GM21526 (cell line): ENCODE data around the gene ELAVL2.

ENCODE experiments used
- ATAC-seq: cut with Tn5 transposase; IDR thresholded peaks from one replicate; pipeline ENCODE4 v1.9.1; 2021; ENCODE audit warnings: moderate library complexity; ENCODE audit not compliant: unreplicated experiment, low FRiP score

Gene ELAVL2

DNA sequence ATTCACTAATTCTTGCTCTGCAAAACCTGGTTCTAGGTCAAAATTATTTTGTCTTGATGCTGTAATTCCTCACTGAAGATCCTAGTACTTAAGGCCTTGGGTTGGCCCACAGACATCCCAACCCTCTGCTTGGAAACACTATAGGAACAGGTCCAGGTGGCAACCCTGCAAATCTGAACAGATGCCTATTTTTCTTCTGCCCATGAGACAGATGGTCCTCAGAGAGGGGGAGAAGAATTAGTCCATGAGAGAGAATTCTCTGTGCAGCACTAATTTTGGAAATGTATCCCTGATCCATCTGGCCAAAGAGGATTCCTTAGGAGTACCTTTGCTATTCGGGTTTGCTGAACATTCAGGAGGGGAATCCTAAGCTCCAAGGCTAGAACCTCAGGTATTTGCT is 156.3 kb downstream of the ELAVL2 start:
- no peak for ATAC-seq

DNA sequence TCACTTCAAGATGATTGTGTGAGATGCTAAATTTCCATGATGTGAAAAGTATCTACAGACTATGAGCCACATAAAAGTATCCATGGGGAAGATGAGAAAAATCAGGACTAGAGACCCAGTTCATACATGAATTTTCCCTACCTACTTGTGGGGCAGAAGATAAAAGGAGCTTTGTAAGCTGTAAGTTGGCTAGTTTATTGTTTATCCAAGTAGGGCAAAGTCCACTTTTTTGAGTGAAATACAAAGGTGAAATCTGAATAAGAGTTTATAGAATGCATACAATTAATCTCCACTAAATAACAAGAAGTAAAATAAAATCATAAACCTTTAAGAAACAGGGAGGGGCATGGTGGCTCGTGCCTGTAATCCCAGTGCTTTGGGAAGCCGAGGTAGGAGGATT is 160.4 kb downstream of the ELAVL2 start:
- ATAC-seq, result no peak

DNA sequence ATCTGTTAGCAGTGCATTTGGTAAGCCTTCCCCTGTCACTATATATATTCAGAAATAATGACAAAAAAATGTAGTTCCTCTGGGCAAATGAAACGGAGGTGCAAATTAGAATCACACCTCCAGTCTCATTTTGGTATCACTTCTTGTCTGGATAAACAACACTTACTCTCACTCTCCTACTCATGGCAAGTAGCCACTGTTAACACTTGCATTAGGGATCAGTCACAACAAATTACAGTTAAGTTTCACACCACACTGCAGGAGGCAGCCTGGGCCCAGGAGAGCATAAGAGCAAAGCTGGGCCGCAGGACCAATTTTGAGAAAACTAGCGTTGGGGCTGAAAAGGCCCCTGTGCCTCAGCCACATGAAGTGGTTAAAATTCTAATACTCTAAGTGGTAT is 161.0 kb downstream of the ELAVL2 start:
- no peak for ATAC-seq

DNA sequence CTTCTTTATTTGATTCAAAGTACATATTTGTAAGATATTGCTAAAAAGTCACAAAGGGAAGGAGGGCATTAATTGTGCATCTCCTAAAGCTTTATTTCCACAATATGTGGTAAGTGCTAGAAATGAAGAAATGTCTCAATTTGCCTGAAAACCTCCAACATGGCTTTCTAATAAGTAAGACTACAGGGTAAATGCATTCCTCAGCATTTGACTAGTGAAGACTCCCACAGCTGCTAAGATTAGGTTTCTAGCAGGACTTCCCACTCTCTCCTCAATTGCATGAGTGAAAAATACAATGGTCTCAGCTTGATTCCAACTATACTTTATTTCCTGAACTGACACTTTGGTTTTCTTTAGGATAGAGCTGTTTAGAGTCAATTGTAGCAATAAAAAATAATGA is 162.1 kb downstream of the ELAVL2 start:
- ATAC-seq, result no peak

DNA sequence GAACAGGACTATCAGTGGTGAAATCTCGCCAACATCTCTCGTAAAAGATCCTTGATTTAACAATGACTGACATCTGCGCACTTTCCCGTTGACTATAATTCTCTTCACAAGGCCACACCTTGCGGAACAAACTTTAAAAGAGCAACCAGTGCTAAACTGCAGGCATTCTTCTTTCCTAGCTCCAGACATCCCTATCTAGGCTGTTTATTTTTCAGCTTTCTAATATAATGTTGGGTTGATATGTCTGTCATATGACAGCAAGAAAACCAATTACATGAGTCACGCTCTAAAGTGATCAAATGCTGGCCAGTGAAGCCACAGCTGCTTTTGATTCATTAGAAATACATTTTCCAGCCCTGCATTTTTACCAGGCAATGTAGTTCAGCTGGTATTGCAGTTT is 162.5 kb downstream of the ELAVL2 start:
- ATAC-seq, result no peak

DNA sequence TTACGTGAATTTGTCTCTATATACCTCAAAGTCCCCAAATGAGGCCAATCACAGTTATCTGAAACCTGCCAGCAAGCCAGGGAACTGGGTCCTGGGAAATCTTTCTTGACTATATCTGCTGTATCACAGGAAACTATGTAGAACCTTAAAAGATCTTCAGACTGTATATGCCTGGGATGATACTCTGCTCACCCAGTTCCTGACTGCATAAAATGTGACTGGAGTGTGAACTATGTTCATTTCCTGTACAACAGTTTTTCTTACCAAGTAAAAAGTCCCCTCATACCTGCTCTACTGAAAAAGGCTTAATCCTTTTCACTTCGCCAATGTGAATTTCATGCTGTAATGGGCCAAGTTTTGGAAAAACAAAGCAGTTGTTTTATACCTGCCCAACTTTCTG is 162.9 kb downstream of the ELAVL2 start:
- no peak for ATAC-seq

DNA sequence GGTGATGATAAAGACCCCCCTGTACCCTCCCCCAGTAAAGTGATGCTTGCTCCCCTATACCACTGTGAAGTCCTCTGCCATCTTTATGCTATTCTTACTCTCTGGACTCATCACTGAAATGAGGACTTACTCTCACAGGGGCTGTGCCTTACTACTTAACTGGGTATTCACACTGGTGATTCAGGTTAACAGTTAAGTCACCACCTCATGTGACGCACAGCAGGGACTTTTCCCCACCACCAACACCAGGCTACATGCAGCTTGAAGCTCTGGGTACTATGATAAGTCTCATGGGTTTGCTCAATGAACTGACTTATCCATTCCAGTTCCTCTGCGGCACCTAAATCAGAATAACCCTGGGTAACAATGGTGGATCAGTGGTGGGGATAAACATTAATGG is 163.7 kb downstream of the ELAVL2 start:
- ATAC-seq, result no peak

DNA sequence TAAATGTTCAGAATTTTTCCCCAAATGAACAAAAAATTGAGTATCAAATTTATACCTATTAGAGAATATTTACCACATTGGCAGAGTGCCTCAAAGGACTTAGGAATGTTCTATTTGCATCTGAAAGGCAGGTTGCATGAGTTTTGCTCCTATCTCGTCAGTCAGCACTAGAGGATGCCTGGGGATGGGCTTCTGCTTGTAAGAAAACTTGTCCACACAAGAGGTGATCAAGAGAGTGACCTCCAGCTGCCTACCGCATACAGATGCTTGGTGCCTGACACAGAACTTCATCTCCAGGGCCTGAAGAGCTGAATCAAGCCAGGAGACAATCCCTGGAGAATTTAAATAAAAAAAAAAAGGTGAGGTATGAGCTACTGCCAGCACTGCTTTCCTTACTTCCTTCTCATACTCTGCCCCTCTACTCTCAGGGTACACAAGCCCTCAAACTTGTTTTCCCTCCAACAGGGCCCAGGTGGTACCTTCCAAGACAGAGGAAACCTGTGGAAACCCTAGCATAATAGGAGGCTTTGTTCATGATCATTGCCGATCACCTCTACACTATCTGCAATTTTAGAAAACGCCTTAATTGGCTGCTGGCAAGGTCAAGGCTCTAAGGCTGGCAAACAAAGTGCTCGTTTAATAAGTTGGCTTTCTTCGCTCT is 166.6 kb downstream of the ELAVL2 start:
- ATAC-seq, result no peak

DNA sequence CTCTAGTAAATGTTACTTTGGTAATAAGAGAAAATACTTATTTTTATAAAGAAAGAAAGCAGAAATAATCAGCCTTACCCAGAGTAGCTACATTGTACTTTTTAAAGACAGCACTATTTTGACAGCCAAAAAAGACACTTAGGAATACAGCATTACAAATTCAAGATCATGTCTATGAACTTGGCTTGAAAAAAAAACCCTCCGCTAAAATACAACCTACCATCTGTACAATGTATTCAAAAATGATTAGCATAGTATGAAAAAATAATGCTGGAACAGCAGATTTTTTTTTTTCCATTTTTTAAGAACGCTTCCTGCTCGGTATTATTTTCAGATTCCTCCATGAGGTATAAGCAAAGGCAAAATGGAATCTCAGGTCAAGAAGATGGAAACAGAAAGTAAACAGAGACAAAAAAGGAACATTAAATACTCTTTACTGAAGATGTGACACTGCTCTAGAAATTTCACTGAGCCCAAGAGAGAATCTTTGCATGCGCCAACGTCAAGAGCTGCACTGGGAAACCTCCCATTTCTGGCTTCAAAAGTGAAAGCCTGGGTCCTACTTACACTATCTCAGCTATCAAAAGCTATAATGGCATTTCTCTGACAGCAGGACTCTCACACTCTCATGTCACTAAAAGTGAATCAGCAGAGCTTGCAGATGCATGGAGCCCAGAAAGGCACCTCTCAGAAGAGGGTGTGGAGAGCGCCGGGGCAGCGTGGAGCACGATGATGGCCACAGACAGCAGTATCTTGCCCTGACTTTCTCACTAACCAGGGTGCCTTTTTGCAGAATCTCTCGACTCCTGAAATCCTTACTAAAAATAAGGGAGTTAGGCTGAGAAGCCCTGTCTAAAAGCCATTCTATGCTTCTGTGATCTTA is 167.4 kb downstream of the ELAVL2 start:
- ATAC-seq, result no peak

DNA sequence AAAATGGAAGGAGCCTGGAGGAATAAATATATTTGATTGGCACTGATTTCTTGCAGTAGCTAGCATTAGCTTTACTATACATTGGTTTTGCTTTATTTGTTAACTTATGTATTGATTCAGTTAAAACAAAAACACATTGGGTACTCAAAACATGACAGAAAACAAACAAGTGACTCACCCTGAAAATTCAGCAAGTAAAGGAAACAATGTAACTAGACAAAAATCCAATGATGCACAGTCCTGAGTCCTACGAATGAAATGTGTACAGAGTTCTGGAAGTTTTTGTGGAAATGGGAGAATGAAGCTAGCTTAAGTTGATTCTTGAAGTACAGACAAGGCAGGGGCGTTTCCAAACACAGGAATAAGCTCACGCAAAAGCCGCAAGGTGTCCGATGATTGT is 175.0 kb downstream of the ELAVL2 start:
- no peak for ATAC-seq

DNA sequence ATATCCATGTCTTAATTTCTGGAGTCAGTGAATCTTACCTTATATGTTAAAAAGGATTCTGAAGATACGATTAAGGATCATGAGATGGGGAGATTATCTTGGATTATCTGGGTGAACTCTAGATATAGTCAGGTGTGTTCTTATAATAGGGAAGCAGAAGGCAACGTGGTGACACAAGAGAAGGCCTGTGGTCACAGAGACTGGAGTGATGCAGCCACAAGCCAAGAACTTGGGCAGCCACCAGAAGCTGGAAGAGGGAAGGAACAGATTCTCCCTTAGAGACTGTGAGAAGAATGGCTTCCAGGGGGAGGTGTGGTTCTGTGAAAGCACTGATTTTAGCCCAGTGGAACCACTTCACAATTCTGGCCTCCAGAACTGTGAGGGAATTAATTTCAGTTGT is 177.4 kb downstream of the ELAVL2 start:
- ATAC-seq, result no peak

DNA sequence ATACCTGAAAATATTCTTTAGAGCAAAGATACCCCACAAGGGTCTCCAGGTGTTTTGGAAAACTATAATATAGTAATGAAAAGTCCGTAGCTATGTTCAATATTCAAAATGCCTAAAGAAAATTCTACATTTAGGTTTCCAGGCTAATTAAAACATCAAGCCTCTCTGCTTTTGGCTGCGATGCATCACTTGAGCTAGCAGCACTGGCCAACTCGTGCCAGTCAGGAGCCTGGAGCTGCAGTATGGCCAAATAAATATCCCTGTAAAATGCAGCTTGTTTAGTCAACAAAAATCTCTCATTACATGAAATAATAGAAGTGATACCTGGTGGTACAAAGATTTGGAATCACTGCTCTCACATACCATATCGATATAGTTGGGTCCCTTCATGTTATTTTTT is 181.1 kb downstream of the ELAVL2 start:
- ATAC-seq, result no peak

DNA sequence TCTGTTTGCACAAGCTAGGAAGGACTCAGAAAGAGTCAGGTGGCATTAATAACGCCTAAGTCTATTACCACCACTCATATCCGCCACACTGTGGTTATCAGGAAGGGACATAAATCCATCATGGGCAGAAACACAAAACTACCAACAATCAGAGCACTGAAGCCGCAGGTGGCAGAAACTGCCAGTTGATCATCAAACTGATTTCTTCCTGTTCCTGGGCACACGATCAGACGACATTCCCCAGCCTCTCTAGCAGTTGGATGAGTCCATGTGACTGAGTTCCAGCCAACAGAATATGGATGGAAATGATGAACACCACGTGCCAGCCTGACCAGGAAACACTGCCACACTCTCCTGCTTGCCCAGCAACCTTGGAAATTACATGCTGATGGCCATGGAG is 181.7 kb downstream of the ELAVL2 start:
- no peak for ATAC-seq

DNA sequence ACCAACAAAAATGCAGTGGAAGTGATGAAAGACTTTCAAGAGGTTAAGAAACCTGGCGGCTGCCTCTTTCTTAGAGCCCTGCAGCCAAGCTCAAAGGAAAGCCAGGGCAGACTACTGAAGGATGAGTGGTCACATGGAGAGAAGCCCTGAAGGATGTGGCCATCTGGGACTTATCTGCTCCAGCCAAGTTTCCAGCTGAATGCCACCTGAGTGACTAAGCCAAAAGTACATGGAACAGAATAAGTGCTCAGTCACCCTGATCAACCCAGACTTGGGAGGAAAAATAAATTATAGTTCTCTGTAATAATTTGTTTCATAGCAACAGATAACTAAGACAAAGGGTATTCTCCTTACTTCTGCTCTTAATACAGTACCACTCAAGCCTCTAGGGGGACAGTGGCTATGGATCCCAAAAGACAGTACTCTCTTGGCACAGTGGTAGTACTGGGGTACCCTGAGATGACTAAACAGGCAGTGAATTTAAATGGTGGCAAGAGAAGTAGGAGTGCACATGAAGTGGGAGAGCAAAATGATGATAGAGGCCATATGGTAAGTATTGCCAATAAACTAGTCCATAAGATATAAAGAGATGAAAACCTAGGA is 182.3 kb downstream of the ELAVL2 start:
- no peak for ATAC-seq
